Breast epithelium (tissue), 3 donors: Measurements from ENCODE around the gene ZNF133.
"Not testable (repeated sequence)": the region's sequence is repeated elsewhere in the genome, so short reads cannot be mapped to it uniquely, and the experiment has no call there.

Source experiments
- POLR2A ChIP-seq: fragments of 450-650 bp; IDR thresholded peaks from one replicate; pipeline ENCODE4 v1.6.1; 2016; ENCODE audit warnings: antibody characterized with exemption, mild to moderate bottlenecking, moderate library complexity
- TF ChIP-seq, protein P1 (sequence below), 3 donors: fragments of 450-650 bp; IDR thresholded peaks; one replicate each; pipeline ENCODE4 v1.5.1; 2016 to 2017; ENCODE audit warnings: antibody characterized with exemption in 3 of 3, mild to moderate bottlenecking in 3 of 3, moderate library complexity in 3 of 3

- not testable (repeated sequence) for TF ChIP-seq POLR2A
- TF ChIP-seq, protein P1, sequence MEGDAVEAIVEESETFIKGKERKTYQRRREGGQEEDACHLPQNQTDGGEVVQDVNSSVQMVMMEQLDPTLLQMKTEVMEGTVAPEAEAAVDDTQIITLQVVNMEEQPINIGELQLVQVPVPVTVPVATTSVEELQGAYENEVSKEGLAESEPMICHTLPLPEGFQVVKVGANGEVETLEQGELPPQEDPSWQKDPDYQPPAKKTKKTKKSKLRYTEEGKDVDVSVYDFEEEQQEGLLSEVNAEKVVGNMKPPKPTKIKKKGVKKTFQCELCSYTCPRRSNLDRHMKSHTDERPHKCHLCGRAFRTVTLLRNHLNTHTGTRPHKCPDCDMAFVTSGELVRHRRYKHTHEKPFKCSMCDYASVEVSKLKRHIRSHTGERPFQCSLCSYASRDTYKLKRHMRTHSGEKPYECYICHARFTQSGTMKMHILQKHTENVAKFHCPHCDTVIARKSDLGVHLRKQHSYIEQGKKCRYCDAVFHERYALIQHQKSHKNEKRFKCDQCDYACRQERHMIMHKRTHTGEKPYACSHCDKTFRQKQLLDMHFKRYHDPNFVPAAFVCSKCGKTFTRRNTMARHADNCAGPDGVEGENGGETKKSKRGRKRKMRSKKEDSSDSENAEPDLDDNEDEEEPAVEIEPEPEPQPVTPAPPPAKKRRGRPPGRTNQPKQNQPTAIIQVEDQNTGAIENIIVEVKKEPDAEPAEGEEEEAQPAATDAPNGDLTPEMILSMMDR (IDR thresholded peaks at IDR 0.05), result not testable (repeated sequence)
Measured at GRCh38 chr20:18248545-18248944, 39.8 kb upstream of the ZNF133 start.
